ENCODE results near the gene DCAKD.
A peak's percentile ranks its signal among the peaks of the same experiment; 100 is the strongest.

The DCAKD gene

GRCh38 chr17:45035848-45036247 lies 15.6 kb downstream of the DCAKD start:
- FAIRE-seq = no peak
- TF ChIP-seq SPI1 (IDR thresholded peaks at IDR 0.05; ENCODE audit: low read depth, low read length) (no peak), POLR2AphosphoS5 (IDR thresholded peaks at IDR 0.05; ENCODE audit: low read depth, low read length) (no peak), TAF1 (IDR thresholded peaks at IDR 0.05; ENCODE audit: low read depth, low read length) (no peak), PAX5 (IDR thresholded peaks at IDR 0.05; ENCODE audit: insufficient read depth, low read length, severe bottlenecking) (no peak), POLR2A (IDR thresholded peaks at IDR 0.05; ENCODE audit: low read depth, low read length) (no peak), POU2F2 (IDR thresholded peaks at IDR 0.05; ENCODE audit: low read depth, low read length) (no peak)
- no peak for DNase-seq (ENCODE audit: insufficient read length, low spot score)

DNA sequence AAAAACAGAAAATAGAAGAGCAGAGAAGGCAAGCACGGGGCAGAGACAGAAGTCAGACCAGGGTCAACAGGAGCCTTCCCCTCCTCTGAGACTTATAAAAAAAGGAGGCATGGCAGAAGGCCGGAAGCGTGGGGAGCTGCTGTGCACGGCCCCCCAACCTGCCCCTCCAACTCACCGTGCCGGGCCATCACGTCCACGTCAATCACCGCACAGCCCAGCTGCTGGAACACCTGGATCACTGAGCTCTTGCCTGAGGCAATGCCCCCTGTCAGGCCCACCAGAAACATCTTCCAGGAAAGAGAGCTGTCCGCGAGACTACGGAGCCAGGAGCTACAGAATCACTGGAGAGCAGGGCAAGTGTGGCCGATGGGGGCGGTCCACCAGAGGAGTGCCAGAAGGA lies 16.8 kb downstream of the DCAKD start:
- FAIRE-seq (no peak), DNase-seq (ENCODE audit: insufficient read length, low spot score) (no peak)
- TF ChIP-seq POLR2AphosphoS5 (IDR thresholded peaks at IDR 0.05; ENCODE audit: low read depth, low read length) = no peak
- no peak for TF ChIP-seq POLR2A (IDR thresholded peaks at IDR 0.05; ENCODE audit: low read depth, low read length)
- no peak for TF ChIP-seq POU2F2 (IDR thresholded peaks at IDR 0.05; ENCODE audit: low read depth, low read length)
- no peak for TF ChIP-seq PAX5 (IDR thresholded peaks at IDR 0.05; ENCODE audit: insufficient read depth, low read length, severe bottlenecking)
- no peak for TF ChIP-seq TAF1 (IDR thresholded peaks at IDR 0.05; ENCODE audit: low read depth, low read length)
- no peak for TF ChIP-seq SPI1 (IDR thresholded peaks at IDR 0.05; ENCODE audit: low read depth, low read length)

DNA sequence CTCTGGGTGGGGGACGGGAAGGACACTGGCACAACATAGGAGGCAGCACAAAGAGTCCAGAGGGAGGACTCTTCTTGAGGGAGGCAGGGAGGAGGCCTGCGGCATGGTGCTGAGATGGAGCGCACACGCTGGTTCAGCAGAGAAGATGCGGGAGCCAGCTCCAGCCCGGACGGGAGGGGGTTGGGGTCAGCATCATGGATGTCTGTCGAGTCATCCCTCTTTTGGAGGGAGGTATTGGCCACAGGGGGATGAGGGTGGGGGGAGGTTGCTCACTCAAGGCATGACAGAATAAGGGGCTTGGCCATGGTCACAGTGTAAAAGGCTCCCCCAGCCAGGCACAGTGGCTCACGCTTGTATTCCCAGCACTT lies 19.3 kb downstream of the DCAKD start:
- no peak for FAIRE-seq

DNA sequence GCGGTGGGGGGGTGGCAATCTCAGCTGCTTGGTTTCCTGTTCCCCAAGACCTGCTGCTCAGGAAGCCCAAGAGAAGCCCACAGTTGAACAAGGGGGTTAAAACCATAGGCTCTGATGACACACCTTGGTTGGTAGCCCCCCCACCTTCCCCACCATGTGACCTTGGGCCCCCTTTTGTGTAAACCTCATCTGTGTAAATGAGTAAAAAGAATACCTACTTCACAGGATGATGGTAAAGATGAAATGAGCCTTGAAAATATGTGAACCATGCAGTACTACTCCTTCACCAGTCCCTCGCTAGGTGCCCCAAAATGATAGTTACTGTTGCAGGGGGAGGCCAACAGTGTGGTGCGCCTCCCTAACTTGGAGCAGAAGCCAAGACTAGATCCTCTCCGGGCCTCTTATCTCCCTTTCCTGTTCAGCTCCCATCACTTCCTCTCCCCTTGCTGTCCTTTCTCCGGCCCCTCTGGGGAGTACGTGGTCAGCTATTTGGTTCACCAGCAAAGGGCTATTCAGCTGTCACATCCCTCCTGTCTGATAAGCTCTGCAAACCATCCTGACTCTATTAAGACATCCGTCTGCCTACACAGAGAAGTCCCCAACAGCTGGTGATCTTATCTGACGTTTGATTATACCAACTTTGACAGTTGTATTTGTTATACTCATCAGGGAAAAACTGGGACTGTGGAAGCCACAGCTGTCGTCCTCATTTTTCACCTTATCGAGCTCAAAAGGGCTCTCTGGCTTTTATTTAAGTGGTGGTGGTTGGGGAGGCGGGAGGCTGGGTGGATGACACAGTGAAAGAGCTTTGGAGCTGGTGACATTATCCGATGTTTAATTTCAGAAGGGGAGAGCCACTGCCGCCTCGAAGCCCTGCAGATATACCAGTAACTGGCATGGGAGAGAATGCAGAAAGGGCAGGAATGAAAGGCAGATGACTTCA lies 19.9 kb downstream of the DCAKD start:
- no peak for TF ChIP-seq TAF1 (IDR thresholded peaks at IDR 0.05; ENCODE audit: low read depth, low read length)
- TF ChIP-seq POLR2AphosphoS5 (IDR thresholded peaks at IDR 0.05; ENCODE audit: low read depth, low read length) = no peak
- TF ChIP-seq SPI1 (IDR thresholded peaks at IDR 0.05; ENCODE audit: low read depth, low read length) = no peak
- no peak for TF ChIP-seq PAX5 (IDR thresholded peaks at IDR 0.05; ENCODE audit: insufficient read depth, low read length, severe bottlenecking)
- no peak for TF ChIP-seq POU2F2 (IDR thresholded peaks at IDR 0.05; ENCODE audit: low read depth, low read length)
- TF ChIP-seq POLR2A (IDR thresholded peaks at IDR 0.05; ENCODE audit: low read depth, low read length) = no peak
- no peak for FAIRE-seq
- DNase-seq (ENCODE audit: insufficient read length, low spot score) = no peak

More for the DNA sequence above, 19.3 kb downstream of the DCAKD start:
- DNase-seq (ENCODE audit: insufficient read length, low spot score) = no peak
- no peak for TF ChIP-seq SPI1 (IDR thresholded peaks at IDR 0.05; ENCODE audit: low read depth, low read length)
- TF ChIP-seq POLR2AphosphoS5 (IDR thresholded peaks at IDR 0.05; ENCODE audit: low read depth, low read length) = no peak
- TF ChIP-seq POU2F2 (IDR thresholded peaks at IDR 0.05; ENCODE audit: low read depth, low read length) = no peak
- TF ChIP-seq POLR2A (IDR thresholded peaks at IDR 0.05; ENCODE audit: low read depth, low read length) = no peak
- no peak for TF ChIP-seq PAX5 (IDR thresholded peaks at IDR 0.05; ENCODE audit: insufficient read depth, low read length, severe bottlenecking)

- no peak for TF ChIP-seq SPI1 (IDR thresholded peaks at IDR 0.05; ENCODE audit: low read depth, low read length)
- TF ChIP-seq POLR2AphosphoS5 (IDR thresholded peaks at IDR 0.05; ENCODE audit: low read depth, low read length) = no peak
- TF ChIP-seq POU2F2 (IDR thresholded peaks at IDR 0.05; ENCODE audit: low read depth, low read length) = no peak
- DNase-seq (ENCODE audit: insufficient read length, low spot score) (no peak), FAIRE-seq (no peak)
These were observed 20.7 kb downstream of the DCAKD start for GRCh38 chr17:45030733-45031132.

GRCh38 chr17:45029758-45030423 lies 21.5 kb downstream of the DCAKD start:
- no peak for FAIRE-seq
- no peak for DNase-seq (ENCODE audit: insufficient read length, low spot score)
- TF ChIP-seq POU2F2 (IDR thresholded peaks at IDR 0.05; ENCODE audit: low read depth, low read length) = no peak
- TF ChIP-seq SPI1 (IDR thresholded peaks at IDR 0.05; ENCODE audit: low read depth, low read length) = no peak

DNA sequence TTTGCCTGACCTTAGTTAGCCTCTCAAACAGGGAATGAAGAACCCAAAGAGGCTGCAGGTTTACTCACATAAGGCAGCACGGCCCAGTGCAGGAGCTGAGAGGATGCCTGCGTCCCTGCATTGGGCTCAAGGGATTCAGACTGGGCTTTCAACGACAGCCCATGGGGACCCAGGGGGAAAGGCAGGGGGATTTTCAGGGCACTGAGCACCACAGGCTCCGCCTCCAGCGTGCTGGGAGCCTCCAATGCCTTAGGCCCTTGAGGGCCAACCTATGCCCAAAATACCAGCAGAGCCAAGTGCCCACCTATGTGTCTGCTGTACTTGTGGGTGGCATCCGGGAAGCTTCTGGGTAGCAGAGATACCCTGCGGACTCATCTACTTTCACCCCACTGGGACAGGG lies 22.3 kb downstream of the DCAKD start:
- FAIRE-seq = no peak
- TF ChIP-seq SPI1 (IDR thresholded peaks at IDR 0.05; ENCODE audit: low read depth, low read length) (no peak), POU2F2 (IDR thresholded peaks at IDR 0.05; ENCODE audit: low read depth, low read length) (no peak), PAX5 (IDR thresholded peaks at IDR 0.05; ENCODE audit: insufficient read depth, low read length, severe bottlenecking) (no peak), POLR2AphosphoS5 (IDR thresholded peaks at IDR 0.05; ENCODE audit: low read depth, low read length) (no peak), POLR2A (IDR thresholded peaks at IDR 0.05; ENCODE audit: low read depth, low read length) (no peak), TAF1 (IDR thresholded peaks at IDR 0.05; ENCODE audit: low read depth, low read length) (no peak)
- DNase-seq (ENCODE audit: insufficient read length, low spot score) = no peak

GRCh38 chr17:45022655-45023339 lies 28.6 kb downstream of the DCAKD start:
- FAIRE-seq = peak; percentile 84
- DNase-seq (ENCODE audit: insufficient read length, low spot score) = peak; percentile 65
- TF ChIP-seq POU2F2 (IDR thresholded peaks at IDR 0.05; ENCODE audit: low read depth, low read length) (peak; percentile 95), POLR2A (IDR thresholded peaks at IDR 0.05; ENCODE audit: low read depth, low read length) (no peak)

GRCh38 chr17:45022288-45022648 lies 29.2 kb downstream of the DCAKD start:
- no peak for TF ChIP-seq POLR2A (IDR thresholded peaks at IDR 0.05; ENCODE audit: low read depth, low read length)
- no peak for TF ChIP-seq POLR2AphosphoS5 (IDR thresholded peaks at IDR 0.05; ENCODE audit: low read depth, low read length)
- no peak for TF ChIP-seq PAX5 (IDR thresholded peaks at IDR 0.05; ENCODE audit: insufficient read depth, low read length, severe bottlenecking)
- TF ChIP-seq SPI1 (IDR thresholded peaks at IDR 0.05; ENCODE audit: low read depth, low read length) = no peak
- no peak for TF ChIP-seq TAF1 (IDR thresholded peaks at IDR 0.05; ENCODE audit: low read depth, low read length)
- no peak for TF ChIP-seq POU2F2 (IDR thresholded peaks at IDR 0.05; ENCODE audit: low read depth, low read length)
- FAIRE-seq (no peak), DNase-seq (ENCODE audit: insufficient read length, low spot score) (no peak)

Measured in GM12891 (cell line).